Measurements from ENCODE around the gene CDH13. TPM values are rescaled to one million over a fixed set of nuclear protein-coding genes. Genes with fewer than 3 reads are reported as not detected.

Gene CDH13
- total and polyA plus RNA-seq, 2 experiments from 2014 or later, result 1.2 to 1.5 TPM

- no peaks in the 10 kb centered on the region for H3K9me3 ChIP-seq (ENCODE audit: low read depth)
- no peaks in the 10 kb centered on the region for H3K79me2 ChIP-seq
- TF ChIP-seq CTCF (IDR thresholded peaks at IDR 0.05; ENCODE audit: poor library complexity), result no peak
- no peak for TF ChIP-seq EZH2phosphoT487 (IDR thresholded peaks at IDR 0.05; ENCODE audit: low read depth, severe bottlenecking, unreplicated experiment)
- no peak for TF ChIP-seq EZH2 (IDR thresholded peaks at IDR 0.05; ENCODE audit: borderline replicate concordance)
- H4K20me1 ChIP-seq (ENCODE audit: insufficient read depth, poor library complexity, severe bottlenecking), result no peaks in the 10 kb centered on the region
- no peak for DNase-seq (ENCODE audit: low spot score)
- H3K9me2 ChIP-seq (replicated peaks; ENCODE audit: insufficient read depth), result no peaks in the 10 kb centered on the region
- H3K4me2 ChIP-seq, result no peak overlapping the region
- H3K27ac ChIP-seq, result no peak overlapping the region
- no peaks in the 10 kb centered on the region for H3K4me1 ChIP-seq (ENCODE audit: insufficient read depth)
- H3K36me3 ChIP-seq (replicated peaks; ENCODE audit: insufficient read depth, low read depth), result no peaks in the 10 kb centered on the region
- no peak overlapping the region for H3K4me3 ChIP-seq
- WGBS (ENCODE audit: low lambda C conversion rate, missing lambda C conversion rate), result 84% methylated on average over 12 of the region's 12 CpGs
- no peaks in the 10 kb centered on the region for H3K27me3 ChIP-seq
- H2AFZ ChIP-seq, result no peak overlapping the region
These were observed 905.9 kb downstream of the CDH13 start for GRCh38 chr16:83532634-83533033.

DNA sequence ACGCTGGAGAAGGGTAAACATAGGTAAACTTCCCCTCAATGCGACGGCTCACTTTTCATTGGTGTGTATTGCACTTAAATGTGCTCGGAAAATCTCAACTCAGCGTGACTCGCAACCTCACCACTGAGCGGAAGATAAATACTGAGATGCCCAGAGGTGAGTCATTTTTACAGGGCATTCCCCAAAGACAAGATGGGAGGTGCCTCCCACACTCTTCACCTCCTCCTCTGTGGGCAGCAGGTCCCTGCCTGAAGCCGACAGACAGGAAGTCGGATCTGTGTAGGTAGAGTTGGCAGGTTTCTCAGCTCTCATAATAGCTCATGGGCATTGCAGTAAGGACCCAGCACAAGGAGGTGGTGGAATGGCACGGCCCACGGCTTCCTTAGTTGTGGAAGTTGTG is 906.4 kb downstream of the CDH13 start:
- no peak overlapping the region for H3K27ac ChIP-seq
- no peaks in the 10 kb centered on the region for H3K27me3 ChIP-seq
- no peak overlapping the region for H3K4me3 ChIP-seq
- no peak overlapping the region for H2AFZ ChIP-seq
- 79% methylated on average over 11 of the region's 11 CpGs for WGBS (ENCODE audit: low lambda C conversion rate, missing lambda C conversion rate)
- no peaks in the 10 kb centered on the region for H3K9me3 ChIP-seq (ENCODE audit: low read depth)
- H3K36me3 ChIP-seq (replicated peaks; ENCODE audit: insufficient read depth, low read depth), result no peaks in the 10 kb centered on the region
- TF ChIP-seq EZH2 (IDR thresholded peaks at IDR 0.05; ENCODE audit: borderline replicate concordance) (no peak), CTCF (IDR thresholded peaks at IDR 0.05; ENCODE audit: poor library complexity) (no peak), EZH2phosphoT487 (IDR thresholded peaks at IDR 0.05; ENCODE audit: low read depth, severe bottlenecking, unreplicated experiment) (no peak)
- H3K4me1 ChIP-seq (ENCODE audit: insufficient read depth), result no peaks in the 10 kb centered on the region
- no peaks in the 10 kb centered on the region for H4K20me1 ChIP-seq (ENCODE audit: insufficient read depth, poor library complexity, severe bottlenecking)
- no peaks in the 10 kb centered on the region for H3K79me2 ChIP-seq
- no peaks in the 10 kb centered on the region for H3K9me2 ChIP-seq (replicated peaks; ENCODE audit: insufficient read depth)
- DNase-seq (ENCODE audit: low spot score), result no peak
- H3K4me2 ChIP-seq, result no peak overlapping the region

- TF ChIP-seq EZH2phosphoT487 (IDR thresholded peaks at IDR 0.05; ENCODE audit: low read depth, severe bottlenecking, unreplicated experiment) (no peak), CTCF (IDR thresholded peaks at IDR 0.05; ENCODE audit: poor library complexity) (no peak), EZH2 (IDR thresholded peaks at IDR 0.05; ENCODE audit: borderline replicate concordance) (no peak)
- no peak overlapping the region for H3K4me2 ChIP-seq
- H2AFZ ChIP-seq, result no peak overlapping the region
- no peaks in the 10 kb centered on the region for H3K27me3 ChIP-seq
- WGBS (ENCODE audit: low lambda C conversion rate, missing lambda C conversion rate), result 94% methylated on average over 2 of the region's 2 CpGs
- no peaks in the 10 kb centered on the region for H4K20me1 ChIP-seq (ENCODE audit: insufficient read depth, poor library complexity, severe bottlenecking)
- no peaks in the 10 kb centered on the region for H3K4me1 ChIP-seq (ENCODE audit: insufficient read depth)
- no peaks in the 10 kb centered on the region for H3K9me2 ChIP-seq (replicated peaks; ENCODE audit: insufficient read depth)
- no peak overlapping the region for H3K4me3 ChIP-seq
- no peak overlapping the region for H3K27ac ChIP-seq
- no peaks in the 10 kb centered on the region for H3K36me3 ChIP-seq (replicated peaks; ENCODE audit: insufficient read depth, low read depth)
- H3K9me3 ChIP-seq (ENCODE audit: low read depth), result no peaks in the 10 kb centered on the region
- DNase-seq (ENCODE audit: low spot score), result no peak
- H3K79me2 ChIP-seq, result no peaks in the 10 kb centered on the region
These were observed 911.9 kb downstream of the CDH13 start for GRCh38 chr16:83538707-83539106.

Measured in hepatocyte (in vitro differentiated cells).